ENCODE results near the gene FAF1.
"Not testable (repeated sequence)": the region's sequence is repeated elsewhere in the genome, so short reads cannot be mapped to it uniquely, and the experiment has no call there.

The FAF1 gene

GRCh38 chr1:50879137-50879536 lies 80.9 kb downstream of the FAF1 start:
- peaks cover 7% of the 10 kb centered on the region for H3K36me3 Mint-ChIP-seq (ENCODE audit: low read depth)
- H3K27me3 Mint-ChIP-seq (ENCODE audit: low read depth, poor library complexity), result no peaks in the 10 kb centered on the region
- no peak overlapping the region for H3K4me3 Mint-ChIP-seq
- H3K27ac Mint-ChIP-seq, result no peak overlapping the region
- H3K4me1 Mint-ChIP-seq, result no peaks in the 10 kb centered on the region
- no peak for TF ChIP-seq CTCF (IDR thresholded peaks at IDR 0.05)
- no peak for DNase-seq
- H3K9me3 Mint-ChIP-seq, result peaks cover 8% of the 10 kb centered on the region

- Mint-ChIP-seq H3K27me3 (ENCODE audit: low read depth, poor library complexity) (no peaks in the 10 kb centered on the region), H3K9me3 (peaks cover 4% of the 10 kb centered on the region), H3K36me3 (ENCODE audit: low read depth) (peaks cover 5% of the 10 kb centered on the region), H3K4me3 (no peak overlapping the region), H3K4me1 (no peaks in the 10 kb centered on the region), H3K27ac (no peak overlapping the region)
- no peak for TF ChIP-seq CTCF (IDR thresholded peaks at IDR 0.05)
- DNase-seq, result no peak
Measured at GRCh38 chr1:50878434-50878833, 81.6 kb downstream of the FAF1 start.

GRCh38 chr1:50877641-50878040 lies 82.4 kb downstream of the FAF1 start:
- TF ChIP-seq CTCF (IDR thresholded peaks at IDR 0.05), result no peak
- Mint-ChIP-seq H3K36me3 (ENCODE audit: low read depth) (no peaks in the 10 kb centered on the region), H3K4me1 (no peaks in the 10 kb centered on the region), H3K27me3 (ENCODE audit: low read depth, poor library complexity) (no peaks in the 10 kb centered on the region), H3K27ac (no peak overlapping the region), H3K9me3 (no peaks in the 10 kb centered on the region), H3K4me3 (no peak overlapping the region)
- no peak for DNase-seq

GRCh38 chr1:50873458-50874187 lies 86.4 kb downstream of the FAF1 start:
- no peak overlapping the region for H3K27ac Mint-ChIP-seq
- H3K4me1 Mint-ChIP-seq, result no peaks in the 10 kb centered on the region
- TF ChIP-seq CTCF (IDR thresholded peaks at IDR 0.05), result peak; percentile 60
- H3K4me3 Mint-ChIP-seq, result peak overlapping the region; percentile 72
- peaks cover 5% of the 10 kb centered on the region for H3K36me3 Mint-ChIP-seq (ENCODE audit: low read depth)
- no peaks in the 10 kb centered on the region for H3K27me3 Mint-ChIP-seq (ENCODE audit: low read depth, poor library complexity)
- DNase-seq, result peak; percentile 52
- no peaks in the 10 kb centered on the region for H3K9me3 Mint-ChIP-seq

GRCh38 chr1:50864845-50865244 lies 95.2 kb downstream of the FAF1 start:
- not testable (repeated sequence) for H3K4me3 Mint-ChIP-seq; DNase-seq; H3K27ac Mint-ChIP-seq; H3K27me3 Mint-ChIP-seq (ENCODE audit: low read depth, poor library complexity); H3K4me1 Mint-ChIP-seq
- peaks cover 63% of the 10 kb centered on the region for H3K9me3 Mint-ChIP-seq
- H3K36me3 Mint-ChIP-seq (ENCODE audit: low read depth), result peaks cover 51% of the 10 kb centered on the region

GRCh38 chr1:50861772-50862171 lies 98.3 kb downstream of the FAF1 start:
- Mint-ChIP-seq H3K4me3 (no peak overlapping the region), H3K27me3 (ENCODE audit: low read depth, poor library complexity) (no peaks in the 10 kb centered on the region), H3K4me1 (no peaks in the 10 kb centered on the region), H3K36me3 (ENCODE audit: low read depth) (peaks cover 51% of the 10 kb centered on the region), H3K9me3 (peaks cover 61% of the 10 kb centered on the region), H3K27ac (no peak overlapping the region)
- no peak for TF ChIP-seq CTCF (IDR thresholded peaks at IDR 0.05)
- DNase-seq, result no peak
